ENCODE results near the gene OGA.

Gene OGA

GRCh38 chr10:101767600-101767945 lies 50.7 kb downstream of the OGA start:
- H3K27ac ChIP-seq (ENCODE audit: low read length) = no peak overlapping the region
- H4K20me1 ChIP-seq (ENCODE audit: insufficient read depth, low read length) = no peaks in the 10 kb centered on the region
- no peak for DNase-seq
- H2AFZ ChIP-seq (ENCODE audit: low read depth, low read length) = no peak overlapping the region
- no peaks in the 10 kb centered on the region for H3K36me3 ChIP-seq (ENCODE audit: insufficient read depth, low read length)
- H3K27me3 ChIP-seq (ENCODE audit: insufficient read depth, low read length, poor library complexity) = peaks cover 5% of the 10 kb centered on the region
- TF ChIP-seq CTCF (IDR thresholded peaks at IDR 0.05; ENCODE audit: borderline replicate concordance, extremely low read depth, low read length, poor library complexity, severe bottlenecking) (no peak), EZH2 (IDR thresholded peaks at IDR 0.05; ENCODE audit: borderline replicate concordance, low read depth, low read length, severe bottlenecking) (no peak)
- H3K4me1 ChIP-seq (ENCODE audit: insufficient read depth, low read length) = no peaks in the 10 kb centered on the region
- ATAC-seq (ENCODE audit: insufficient read depth, low read depth) = no peak
- no peaks in the 10 kb centered on the region for H3K79me2 ChIP-seq (ENCODE audit: insufficient read depth, low read length)
- H3K9ac ChIP-seq (ENCODE audit: low read depth, low read length) = no peak overlapping the region
- no peak overlapping the region for H3K4me3 ChIP-seq (ENCODE audit: low read depth in 1 of 2, low read length in 2 of 2)
- no peak overlapping the region for H3K4me2 ChIP-seq (ENCODE audit: insufficient read depth, low read length)
- H3K9me3 ChIP-seq (ENCODE audit: insufficient read depth, low read length, severe bottlenecking) = no peaks in the 10 kb centered on the region

- no peak for TF ChIP-seq CTCF (IDR thresholded peaks at IDR 0.05; ENCODE audit: borderline replicate concordance, extremely low read depth, low read length, poor library complexity, severe bottlenecking)
- ATAC-seq (ENCODE audit: insufficient read depth, low read depth) (no peak), DNase-seq (no peak)
- Histone ChIP-seq H3K79me2 (ENCODE audit: insufficient read depth, low read length) (no peaks in the 10 kb centered on the region), H2AFZ (ENCODE audit: low read depth, low read length) (no peak overlapping the region), H4K20me1 (ENCODE audit: insufficient read depth, low read length) (no peaks in the 10 kb centered on the region), H3K27ac (ENCODE audit: low read length) (no peak overlapping the region), H3K4me3 (ENCODE audit: low read depth in 1 of 2, low read length in 2 of 2) (no peak overlapping the region), H3K9ac (ENCODE audit: low read depth, low read length) (no peak overlapping the region), H3K27me3 (ENCODE audit: insufficient read depth, low read length, poor library complexity) (peaks cover 5% of the 10 kb centered on the region), H3K4me1 (ENCODE audit: insufficient read depth, low read length) (no peaks in the 10 kb centered on the region), H3K4me2 (ENCODE audit: insufficient read depth, low read length) (no peak overlapping the region), H3K9me3 (ENCODE audit: insufficient read depth, low read length, severe bottlenecking) (no peaks in the 10 kb centered on the region), H3K36me3 (ENCODE audit: insufficient read depth, low read length) (no peaks in the 10 kb centered on the region)
These were observed 51.3 kb downstream of the OGA start for GRCh38 chr10:101766753-101767599.

- no peak overlapping the region for H3K9ac ChIP-seq (ENCODE audit: low read depth, low read length)
- no peak for ATAC-seq (ENCODE audit: insufficient read depth, low read depth)
These were observed 51.9 kb downstream of the OGA start for GRCh38 chr10:101766306-101766705.

More at GRCh38 chr10:101766306-101766705, 51.9 kb downstream of the OGA start:
- Histone ChIP-seq H3K79me2 (ENCODE audit: insufficient read depth, low read length) (no peaks in the 10 kb centered on the region), H3K9me3 (ENCODE audit: insufficient read depth, low read length, severe bottlenecking) (no peaks in the 10 kb centered on the region), H3K4me1 (ENCODE audit: insufficient read depth, low read length) (no peaks in the 10 kb centered on the region), H3K27me3 (ENCODE audit: insufficient read depth, low read length, poor library complexity) (peaks cover 5% of the 10 kb centered on the region), H3K27ac (ENCODE audit: low read length) (no peak overlapping the region), H3K36me3 (ENCODE audit: insufficient read depth, low read length) (no peaks in the 10 kb centered on the region), H2AFZ (ENCODE audit: low read depth, low read length) (no peak overlapping the region), H3K4me2 (ENCODE audit: insufficient read depth, low read length) (no peak overlapping the region), H4K20me1 (ENCODE audit: insufficient read depth, low read length) (no peaks in the 10 kb centered on the region), H3K4me3 (ENCODE audit: low read depth in 1 of 2, low read length in 2 of 2) (no peak overlapping the region)
- no peak for DNase-seq
- no peak for TF ChIP-seq CTCF (IDR thresholded peaks at IDR 0.05; ENCODE audit: borderline replicate concordance, extremely low read depth, low read length, poor library complexity, severe bottlenecking)
- no peak for TF ChIP-seq EZH2 (IDR thresholded peaks at IDR 0.05; ENCODE audit: borderline replicate concordance, low read depth, low read length, severe bottlenecking)

All from DND-41 (cell line).